A549 (cell line): Measurements from ENCODE around the gene VGF.

Experiments
- E2F6 ChIP-seq: IDR thresholded peaks from 2 replicates; pipeline ENCODE4 v1.6.1; 2012; ENCODE audit warnings: low read depth, borderline replicate concordance
- SMC3 ChIP-seq: fragments of >200 bp; sonication (Bioruptor Twin); formaldehyde crosslinking; IDR thresholded peaks from 3 replicates; pipeline ENCODE4 v1.6.1; 2018; ENCODE audit warnings: inconsistent platforms
- TF ChIP-seq, protein P1 (sequence below): fragments of >200 bp; sonication (Bioruptor Twin); formaldehyde crosslinking; IDR thresholded peaks from 3 replicates; pipeline ENCODE4 v1.5.1; 2016

GRCh38 chr7:101159696-101160674 lies 5.4 kb downstream of the VGF start:
- TF ChIP-seq, protein P1, sequence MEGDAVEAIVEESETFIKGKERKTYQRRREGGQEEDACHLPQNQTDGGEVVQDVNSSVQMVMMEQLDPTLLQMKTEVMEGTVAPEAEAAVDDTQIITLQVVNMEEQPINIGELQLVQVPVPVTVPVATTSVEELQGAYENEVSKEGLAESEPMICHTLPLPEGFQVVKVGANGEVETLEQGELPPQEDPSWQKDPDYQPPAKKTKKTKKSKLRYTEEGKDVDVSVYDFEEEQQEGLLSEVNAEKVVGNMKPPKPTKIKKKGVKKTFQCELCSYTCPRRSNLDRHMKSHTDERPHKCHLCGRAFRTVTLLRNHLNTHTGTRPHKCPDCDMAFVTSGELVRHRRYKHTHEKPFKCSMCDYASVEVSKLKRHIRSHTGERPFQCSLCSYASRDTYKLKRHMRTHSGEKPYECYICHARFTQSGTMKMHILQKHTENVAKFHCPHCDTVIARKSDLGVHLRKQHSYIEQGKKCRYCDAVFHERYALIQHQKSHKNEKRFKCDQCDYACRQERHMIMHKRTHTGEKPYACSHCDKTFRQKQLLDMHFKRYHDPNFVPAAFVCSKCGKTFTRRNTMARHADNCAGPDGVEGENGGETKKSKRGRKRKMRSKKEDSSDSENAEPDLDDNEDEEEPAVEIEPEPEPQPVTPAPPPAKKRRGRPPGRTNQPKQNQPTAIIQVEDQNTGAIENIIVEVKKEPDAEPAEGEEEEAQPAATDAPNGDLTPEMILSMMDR: no peak
- TF ChIP-seq SMC3 (no peak), E2F6 (no peak)
